OCI-LY7 (cell line): ENCODE results near the gene CCDC71L. TPM values are rescaled to one million over a fixed set of nuclear protein-coding genes. Genes with fewer than 3 reads are reported as not detected.

Source experiments
- BruUV-seq: library from RNA; stranded (reverse); fragments of 400-500 nt; replicated peaks from 2 replicates; lab custom pipeline; 2021; lab: Mats Ljungman, UMichigan
- CTCF ChIA-PET: fragments of 300-600 bp; sonication (Branson Sonifier 250); formaldehyde crosslinking; loops from one replicate; lab custom pipeline; 2022; ENCODE audit warnings: antibody characterized with exemption; ENCODE audit not compliant: unreplicated experiment; lab: Charles Lee
- POLR2A ChIA-PET: fragments of 300-600 bp; sonication (Branson Sonifier 250); formaldehyde crosslinking; loops from one replicate; lab custom pipeline; 2022; ENCODE audit warnings: antibody characterized with exemption; lab: Charles Lee
- DNase-seq: peaks from one replicate; pipeline ENCODE4 v3.0.0-alpha.2; 2015; ENCODE audit warnings: low spot score
- H2AFZ ChIP-seq: fragments of 200-600 bp; sonication (generic), shearing (Covaris generic); 2 replicates; pipeline ENCODE4 v1.6.1; 2014; ENCODE audit warnings: mild to moderate bottlenecking, antibody characterized with exemption, low read length, moderate library complexity
- H3K27ac ChIP-seq: fragments of 200-600 bp; sonication (generic); 2 replicates; pipeline ENCODE4 v1.5.1; 2014; ENCODE audit warnings: mixed run types, low read depth, mild to moderate bottlenecking, moderate library complexity, low read length, inconsistent platforms; ENCODE audit not compliant: poor library complexity, severe bottlenecking
- H3K36me3 ChIP-seq: fragments of 200-600 bp; sonication (generic); 2 replicates; pipeline ENCODE4 v1.6.1; 2014; ENCODE audit warnings: mild to moderate bottlenecking, antibody characterized with exemption, low read length, moderate library complexity, mixed read lengths; ENCODE audit not compliant: insufficient read depth
- H3K4me1 ChIP-seq: fragments of 200-600 bp; sonication (generic); 2 replicates; pipeline ENCODE4 v1.5.1; 2014; ENCODE audit warnings: mild to moderate bottlenecking, low read length; ENCODE audit not compliant: insufficient read depth, poor library complexity, severe bottlenecking
- H3K4me2 ChIP-seq: fragments of 200-600 bp; sonication (generic); 2 replicates; pipeline ENCODE4 v1.6.1; 2014; ENCODE audit warnings: mild to moderate bottlenecking, low read length
- H3K4me3 ChIP-seq: fragments of 200-600 bp; sonication (generic); 2 replicates; pipeline ENCODE4 v1.5.1; 2014; ENCODE audit warnings: mild to moderate bottlenecking, low read depth, low read length; ENCODE audit not compliant: poor library complexity, severe bottlenecking
- H3K79me2 ChIP-seq: fragments of 200-600 bp; sonication (generic); 2 replicates; pipeline ENCODE4 v1.6.1; 2016; ENCODE audit warnings: low read depth, mild to moderate bottlenecking, low read length, moderate library complexity, mixed read lengths; ENCODE audit not compliant: insufficient read depth
- H3K9me2 ChIP-seq: fragments of 200-600 bp; sonication (generic); 2 replicates; pipeline ENCODE4 v1.6.1; 2016; ENCODE audit warnings: mild to moderate bottlenecking, low read length, mixed read lengths; ENCODE audit not compliant: insufficient read depth
- H3K9me3 ChIP-seq: fragments of 200-600 bp; sonication (generic); 2 replicates; pipeline ENCODE4 v1.6.1; 2014; ENCODE audit warnings: mild to moderate bottlenecking, mixed run types, low read length, mixed read lengths
- H4K20me1 ChIP-seq: fragments of 200-600 bp; sonication (generic); 2 replicates; pipeline ENCODE4 v1.6.1; 2014; ENCODE audit warnings: mild to moderate bottlenecking, antibody characterized with exemption, low read length, moderate library complexity, mixed read lengths; ENCODE audit not compliant: insufficient read depth
- CTCF ChIP-seq: fragments of 200-600 bp; sonication (generic); conservative IDR thresholded peaks from 2 replicates; pipeline ENCODE4 v1.5.1; 2014; ENCODE audit warnings: mild to moderate bottlenecking, antibody characterized with exemption, low read length, moderate library complexity, mixed read lengths
- EZH2phosphoT487 ChIP-seq: fragments of 200-600 bp; sonication (generic); IDR thresholded peaks from 2 replicates; pipeline ENCODE4 v1.6.1; 2018; ENCODE audit warnings: low read depth, borderline replicate concordance, mild to moderate bottlenecking, mixed run types, antibody characterized with exemption, low read length, moderate library complexity, mixed read lengths
- intact Hi-C: fragments of 100-400 bp; cut with micrococcal nuclease; formaldehyde crosslinking; loops from one replicate; pipeline ENCODE4 v1.10.0; 2022; ENCODE audit not compliant: unreplicated experiment
- total RNA-seq, 2 experiments: library from RNA; depleted of rRNA in 1 of 2; stranded (reverse); fragments of >200 nt in 1 of 2; shearing (Covaris generic) in 1 of 2; gene quantifications; 2 replicates each; pipeline ENCODE4 v1.2.3, GENCODE V29; 2014 to 2022

Gene CCDC71L
- total RNA-seq, 2 experiments from 2014 or later: 18.5 to 20.5 TPM

GRCh38 chr7:106641416-106641815 is 19.5 kb downstream of the CCDC71L start:
- no peak for TF ChIP-seq CTCF
- no peak for TF ChIP-seq EZH2phosphoT487
- Histone ChIP-seq H3K27ac (no peak overlapping the region), H3K4me2 (no peak overlapping the region), H3K4me1 (no peaks in the 10 kb centered on the region), H3K36me3 (no peaks in the 10 kb centered on the region), H2AFZ (no peak overlapping the region), H3K9me3 (no peaks in the 10 kb centered on the region), H3K79me2 (no peaks in the 10 kb centered on the region), H3K4me3 (no peak overlapping the region), H3K9me2 (no peaks in the 10 kb centered on the region), H4K20me1 (no peaks in the 10 kb centered on the region)
- ChIA-PET POLR2A (interaction anchor here (0.7 to 1.4 kb wide), 5 partner anchors 8 to 90 kb away, joined by 3 read pairs; no protein-coding TSS in a partner anchor), CTCF (no interaction called here)
- DNase-seq: no peak
- BruUV-seq: no TSS peak
- intact Hi-C loops: no loop called here

GRCh38 chr7:106640368-106641141 is 20.4 kb downstream of the CCDC71L start:
- Histone ChIP-seq H3K9me3 (no peaks in the 10 kb centered on the region), H4K20me1 (no peaks in the 10 kb centered on the region), H3K4me1 (no peaks in the 10 kb centered on the region), H3K27ac (no peak overlapping the region), H3K4me3 (no peak overlapping the region), H3K79me2 (no peaks in the 10 kb centered on the region), H2AFZ (no peak overlapping the region), H3K36me3 (no peaks in the 10 kb centered on the region), H3K4me2 (no peak overlapping the region), H3K9me2 (no peaks in the 10 kb centered on the region)
- no TSS peak for BruUV-seq
- TF ChIP-seq CTCF: no peak
- TF ChIP-seq EZH2phosphoT487: no peak
- POLR2A ChIA-PET: interaction anchor here (0.6 to 0.9 kb wide), 4 partner anchors 12 to 322 kb away, joined by 3 to 4 read pairs (median 3); no protein-coding TSS in a partner anchor
- intact Hi-C loops: no loop called here
- no peak for DNase-seq
- CTCF ChIA-PET: no interaction called here
